Measurements from ENCODE around the gene EPS8L3.
A peak's percentile ranks its signal among the peaks of the same experiment; 100 is the strongest.

EPS8L3 gene

DNA sequence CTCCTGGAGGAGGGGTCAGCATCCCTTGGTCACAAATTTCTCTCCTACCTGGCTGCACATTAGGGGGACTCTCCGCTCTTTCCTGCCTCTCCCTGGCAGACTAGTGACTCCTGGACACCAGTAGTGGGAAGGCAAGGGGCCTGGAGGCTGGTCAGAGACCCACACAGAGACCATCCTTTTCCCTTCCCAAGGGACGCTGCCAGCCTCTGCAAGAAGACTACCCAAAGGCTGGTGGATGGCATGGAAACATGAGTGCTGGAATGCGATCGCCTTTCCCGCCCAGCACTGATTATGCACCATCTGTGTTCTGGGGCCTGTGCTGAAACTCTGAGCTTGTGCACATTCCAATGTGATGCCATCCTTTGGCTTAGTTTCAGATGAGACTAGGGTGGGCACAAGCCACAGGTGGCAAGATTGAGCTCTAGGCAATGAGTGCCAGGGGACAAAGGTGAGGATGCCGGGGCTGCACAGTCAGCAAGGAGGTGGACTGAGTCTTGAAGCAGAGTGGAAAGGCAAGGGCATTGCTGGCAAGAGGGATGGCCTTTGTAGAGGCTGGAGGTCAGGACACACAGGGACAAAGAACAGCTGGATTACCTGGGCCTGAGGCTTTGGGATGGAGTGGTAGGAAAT is 12.6 kb upstream of the EPS8L3 start:
- TF ChIP-seq, protein P1, sequence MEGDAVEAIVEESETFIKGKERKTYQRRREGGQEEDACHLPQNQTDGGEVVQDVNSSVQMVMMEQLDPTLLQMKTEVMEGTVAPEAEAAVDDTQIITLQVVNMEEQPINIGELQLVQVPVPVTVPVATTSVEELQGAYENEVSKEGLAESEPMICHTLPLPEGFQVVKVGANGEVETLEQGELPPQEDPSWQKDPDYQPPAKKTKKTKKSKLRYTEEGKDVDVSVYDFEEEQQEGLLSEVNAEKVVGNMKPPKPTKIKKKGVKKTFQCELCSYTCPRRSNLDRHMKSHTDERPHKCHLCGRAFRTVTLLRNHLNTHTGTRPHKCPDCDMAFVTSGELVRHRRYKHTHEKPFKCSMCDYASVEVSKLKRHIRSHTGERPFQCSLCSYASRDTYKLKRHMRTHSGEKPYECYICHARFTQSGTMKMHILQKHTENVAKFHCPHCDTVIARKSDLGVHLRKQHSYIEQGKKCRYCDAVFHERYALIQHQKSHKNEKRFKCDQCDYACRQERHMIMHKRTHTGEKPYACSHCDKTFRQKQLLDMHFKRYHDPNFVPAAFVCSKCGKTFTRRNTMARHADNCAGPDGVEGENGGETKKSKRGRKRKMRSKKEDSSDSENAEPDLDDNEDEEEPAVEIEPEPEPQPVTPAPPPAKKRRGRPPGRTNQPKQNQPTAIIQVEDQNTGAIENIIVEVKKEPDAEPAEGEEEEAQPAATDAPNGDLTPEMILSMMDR (IDR thresholded peaks at IDR 0.05; ENCODE audit: insufficient read depth, missing control alignments) = no peak
- no peak for FAIRE-seq
- no peak for DNase-seq (ENCODE audit: insufficient read length, low spot score)

GRCh38 chr1:109775398-109775797 is 11.7 kb upstream of the EPS8L3 start:
- DNase-seq (ENCODE audit: insufficient read length, low spot score) (no peak), FAIRE-seq (no peak)
- TF ChIP-seq, protein P1 (IDR thresholded peaks at IDR 0.05; ENCODE audit: insufficient read depth, missing control alignments) = no peak

DNA sequence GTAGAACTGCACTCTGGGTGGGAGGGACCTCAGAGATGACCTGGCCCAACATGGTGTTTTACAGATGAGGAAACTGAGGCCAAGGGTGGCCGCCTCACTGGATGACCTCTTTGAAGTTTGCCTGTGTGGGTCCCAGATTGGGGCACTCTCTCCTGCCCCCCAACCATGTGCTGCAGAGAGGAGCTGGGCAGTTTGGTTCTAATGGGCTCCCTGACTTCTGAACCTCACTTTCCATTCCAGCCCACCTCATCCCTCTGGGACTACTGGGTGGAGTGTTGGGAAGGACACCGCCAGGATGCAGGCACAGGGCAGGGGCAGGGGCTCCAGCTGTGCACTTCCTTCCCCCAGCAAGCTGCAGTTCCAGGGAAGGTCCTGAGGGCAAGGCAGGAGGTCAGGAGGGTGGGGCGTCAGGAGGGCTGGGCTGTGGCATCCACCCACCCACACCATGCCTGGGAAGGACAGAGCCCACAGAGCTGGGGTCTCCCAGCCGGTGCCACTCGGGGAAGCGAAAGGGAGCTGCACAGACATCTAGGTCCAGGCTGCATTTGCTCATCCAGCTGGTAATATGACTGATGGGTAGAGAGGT is 10.3 kb upstream of the EPS8L3 start:
- TF ChIP-seq, protein P1 (IDR thresholded peaks at IDR 0.05; ENCODE audit: insufficient read depth, missing control alignments) = no peak
- FAIRE-seq (no peak), DNase-seq (ENCODE audit: insufficient read length, low spot score) (no peak)

- no peak for FAIRE-seq
- peak; percentile 62 for DNase-seq (ENCODE audit: insufficient read length, low spot score)
- TF ChIP-seq, protein P1 (IDR thresholded peaks at IDR 0.05; ENCODE audit: insufficient read depth, missing control alignments) = peak; percentile 82
These were observed 9.6 kb upstream of the EPS8L3 start for GRCh38 chr1:109773203-109773899.

GRCh38 chr1:109772658-109773202 is 9.0 kb upstream of the EPS8L3 start:
- DNase-seq (ENCODE audit: insufficient read length, low spot score) = no peak
- no peak for FAIRE-seq
- TF ChIP-seq, protein P1 (IDR thresholded peaks at IDR 0.05; ENCODE audit: insufficient read depth, missing control alignments) = no peak

- FAIRE-seq (no peak), DNase-seq (ENCODE audit: insufficient read length, low spot score) (no peak)
- TF ChIP-seq, protein P1 (IDR thresholded peaks at IDR 0.05; ENCODE audit: insufficient read depth, missing control alignments) = no peak
These were observed 8.3 kb upstream of the EPS8L3 start for GRCh38 chr1:109771712-109772657.

Measured in D721Med (cell line).